Renal pelvis (tissue), 4 donors: Measurements from ENCODE around the gene SHC2. TPM values are rescaled to one million over a fixed set of nuclear protein-coding genes. Genes with fewer than 3 reads are reported as not detected.
"Not testable (repeated sequence)": the region's sequence is repeated elsewhere in the genome, so short reads cannot be mapped to it uniquely, and the experiment has no call there.

Source experiments
- DNase-seq: peaks from one replicate; pipeline ENCODE4 v3.0.0-alpha.2; 2013
- polyA plus RNA-seq, 3 donors: library from polyadenylated mRNA; unstranded; fragments of 120-200 nt; gene quantifications; one replicate each; pipeline ENCODE4 v1.2.1, GENCODE V29; 2013; ENCODE audit not compliant: insufficient read length in 3 of 3

SHC2 gene
- polyA plus RNA-seq, 3 donors, result 30.2 to 57.5 (median 36.2) TPM

- no peak for DNase-seq
These were observed 51.2 kb downstream of the SHC2 start for GRCh38 chr19:409516-410242.

GRCh38 chr19:408902-409515 is 51.8 kb downstream of the SHC2 start, which contains the start of gene C2CD4C:
C2CD4C (minus strand) TSS chr19:409147; CDS start chr19:408361, 786 bp downstream.
- no peak for DNase-seq

- no peak for DNase-seq
These were observed 52.4 kb downstream of the SHC2 start for GRCh38 chr19:408441-408901.

GRCh38 chr19:407511-408440 is 53.1 kb downstream of the SHC2 start:
- no peak for DNase-seq

- no peak for DNase-seq
These were observed 53.8 kb downstream of the SHC2 start for GRCh38 chr19:406971-407510.

- DNase-seq, result no peak
These were observed 54.6 kb downstream of the SHC2 start for GRCh38 chr19:406135-406781.

- DNase-seq, result no peak
These were observed 55.5 kb downstream of the SHC2 start for GRCh38 chr19:405121-405965.

- no peak for DNase-seq
These were observed 57.4 kb downstream of the SHC2 start for GRCh38 chr19:403221-404027.

GRCh38 chr19:402786-403185 is 58.0 kb downstream of the SHC2 start:
- no peak for DNase-seq

GRCh38 chr19:401866-402511 is 58.8 kb downstream of the SHC2 start:
- DNase-seq, result no peak

- no peak for DNase-seq
These were observed 59.6 kb downstream of the SHC2 start for GRCh38 chr19:400976-401865.

GRCh38 chr19:399370-399769 is 61.5 kb downstream of the SHC2 start:
- DNase-seq, result no peak

GRCh38 chr19:398719-399118 is 62.1 kb downstream of the SHC2 start:
- DNase-seq, result no peak

GRCh38 chr19:397941-398706 is 62.7 kb downstream of the SHC2 start:
- no peak for DNase-seq

GRCh38 chr19:397321-397720 is 63.5 kb downstream of the SHC2 start:
- DNase-seq, result no peak

GRCh38 chr19:395467-395866 is 65.4 kb downstream of the SHC2 start:
- no peak for DNase-seq

GRCh38 chr19:394857-395256 is 66.0 kb downstream of the SHC2 start:
- not testable (repeated sequence) for DNase-seq
